ENCODE data around the gene MYOCD. TPM values are rescaled to one million over a fixed set of nuclear protein-coding genes. Genes with fewer than 3 reads are reported as not detected.

The MYOCD gene
- total RNA-seq, 1 experiment from 2014 or later: 1.2 TPM

- POLR2A ChIA-PET: no interaction called here
- peaks cover 2% of the 10 kb centered on the region; the same call in 1 of the 2 replicates for H3K36me3 Mint-ChIP-seq
- CTCF ChIA-PET: no interaction called here
- no peak for ATAC-seq
- H3K27me3 Mint-ChIP-seq (ENCODE audit: low read depth): no peaks in the 10 kb centered on the region; the same call in none of the 2 replicates
- DNase-seq (ENCODE audit: low spot score): no peak
- peaks cover 14% of the 10 kb centered on the region for H3K9me3 Mint-ChIP-seq
- H3K4me3 Mint-ChIP-seq: no peak overlapping the region
- H3K4me1 Mint-ChIP-seq: peaks cover 30% of the 10 kb centered on the region
- H3K27ac Mint-ChIP-seq: no peak overlapping the region
- TF ChIP-seq TEAD4 (CRISPR knock-in tag; IDR thresholded peaks at IDR 0.05) (no peak), SMAD4 (CRISPR knock-in tag; IDR thresholded peaks at IDR 0.05) (no peak), ZNF396 (CRISPR knock-in tag; IDR thresholded peaks at IDR 0.05; ENCODE audit: borderline replicate concordance) (no peak), NR3C1 (CRISPR knock-in tag; conservative IDR thresholded peaks at IDR 0.05; ENCODE audit: low read depth) (no peak), ZNF532 (CRISPR knock-in tag; IDR thresholded peaks at IDR 0.05; ENCODE audit: borderline replicate concordance) (no peak), ZNF512 (CRISPR knock-in tag; IDR thresholded peaks at IDR 0.05; ENCODE audit: borderline replicate concordance) (no peak), SMAD3 (CRISPR knock-in tag; IDR thresholded peaks at IDR 0.05; ENCODE audit: borderline replicate concordance) (no peak), MAX (CRISPR knock-in tag; IDR thresholded peaks at IDR 0.05) (no peak), HMGXB4 (CRISPR knock-in tag; IDR thresholded peaks at IDR 0.05) (no peak), ZNF425 (CRISPR knock-in tag; conservative IDR thresholded peaks at IDR 0.05) (no peak), ZNF232 (CRISPR knock-in tag; IDR thresholded peaks at IDR 0.05) (no peak), OVOL2 (CRISPR knock-in tag; IDR thresholded peaks at IDR 0.05; ENCODE audit: borderline replicate concordance) (no peak), IRF2 (CRISPR knock-in tag; IDR thresholded peaks at IDR 0.05; ENCODE audit: borderline replicate concordance, low read depth) (no peak)
- TF ChIP-seq, protein P1, sequence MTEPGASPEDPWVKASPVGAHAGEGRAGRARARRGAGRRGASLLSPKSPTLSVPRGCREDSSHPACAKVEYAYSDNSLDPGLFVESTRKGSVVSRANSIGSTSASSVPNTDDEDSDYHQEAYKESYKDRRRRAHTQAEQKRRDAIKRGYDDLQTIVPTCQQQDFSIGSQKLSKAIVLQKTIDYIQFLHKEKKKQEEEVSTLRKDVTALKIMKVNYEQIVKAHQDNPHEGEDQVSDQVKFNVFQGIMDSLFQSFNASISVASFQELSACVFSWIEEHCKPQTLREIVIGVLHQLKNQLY (CRISPR knock-in tag; IDR thresholded peaks at IDR 0.05): no peak
- TF ChIP-seq, protein P2, sequence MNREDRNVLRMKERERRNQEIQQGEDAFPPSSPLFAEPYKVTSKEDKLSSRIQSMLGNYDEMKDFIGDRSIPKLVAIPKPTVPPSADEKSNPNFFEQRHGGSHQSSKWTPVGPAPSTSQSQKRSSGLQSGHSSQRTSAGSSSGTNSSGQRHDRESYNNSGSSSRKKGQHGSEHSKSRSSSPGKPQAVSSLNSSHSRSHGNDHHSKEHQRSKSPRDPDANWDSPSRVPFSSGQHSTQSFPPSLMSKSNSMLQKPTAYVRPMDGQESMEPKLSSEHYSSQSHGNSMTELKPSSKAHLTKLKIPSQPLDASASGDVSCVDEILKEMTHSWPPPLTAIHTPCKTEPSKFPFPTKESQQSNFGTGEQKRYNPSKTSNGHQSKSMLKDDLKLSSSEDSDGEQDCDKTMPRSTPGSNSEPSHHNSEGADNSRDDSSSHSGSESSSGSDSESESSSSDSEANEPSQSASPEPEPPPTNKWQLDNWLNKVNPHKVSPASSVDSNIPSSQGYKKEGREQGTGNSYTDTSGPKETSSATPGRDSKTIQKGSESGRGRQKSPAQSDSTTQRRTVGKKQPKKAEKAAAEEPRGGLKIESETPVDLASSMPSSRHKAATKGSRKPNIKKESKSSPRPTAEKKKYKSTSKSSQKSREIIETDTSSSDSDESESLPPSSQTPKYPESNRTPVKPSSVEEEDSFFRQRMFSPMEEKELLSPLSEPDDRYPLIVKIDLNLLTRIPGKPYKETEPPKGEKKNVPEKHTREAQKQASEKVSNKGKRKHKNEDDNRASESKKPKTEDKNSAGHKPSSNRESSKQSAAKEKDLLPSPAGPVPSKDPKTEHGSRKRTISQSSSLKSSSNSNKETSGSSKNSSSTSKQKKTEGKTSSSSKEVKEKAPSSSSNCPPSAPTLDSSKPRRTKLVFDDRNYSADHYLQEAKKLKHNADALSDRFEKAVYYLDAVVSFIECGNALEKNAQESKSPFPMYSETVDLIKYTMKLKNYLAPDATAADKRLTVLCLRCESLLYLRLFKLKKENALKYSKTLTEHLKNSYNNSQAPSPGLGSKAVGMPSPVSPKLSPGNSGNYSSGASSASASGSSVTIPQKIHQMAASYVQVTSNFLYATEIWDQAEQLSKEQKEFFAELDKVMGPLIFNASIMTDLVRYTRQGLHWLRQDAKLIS (CRISPR knock-in tag; IDR thresholded peaks at IDR 0.05; ENCODE audit: borderline replicate concordance): no peak
- TF ChIP-seq, protein P3, sequence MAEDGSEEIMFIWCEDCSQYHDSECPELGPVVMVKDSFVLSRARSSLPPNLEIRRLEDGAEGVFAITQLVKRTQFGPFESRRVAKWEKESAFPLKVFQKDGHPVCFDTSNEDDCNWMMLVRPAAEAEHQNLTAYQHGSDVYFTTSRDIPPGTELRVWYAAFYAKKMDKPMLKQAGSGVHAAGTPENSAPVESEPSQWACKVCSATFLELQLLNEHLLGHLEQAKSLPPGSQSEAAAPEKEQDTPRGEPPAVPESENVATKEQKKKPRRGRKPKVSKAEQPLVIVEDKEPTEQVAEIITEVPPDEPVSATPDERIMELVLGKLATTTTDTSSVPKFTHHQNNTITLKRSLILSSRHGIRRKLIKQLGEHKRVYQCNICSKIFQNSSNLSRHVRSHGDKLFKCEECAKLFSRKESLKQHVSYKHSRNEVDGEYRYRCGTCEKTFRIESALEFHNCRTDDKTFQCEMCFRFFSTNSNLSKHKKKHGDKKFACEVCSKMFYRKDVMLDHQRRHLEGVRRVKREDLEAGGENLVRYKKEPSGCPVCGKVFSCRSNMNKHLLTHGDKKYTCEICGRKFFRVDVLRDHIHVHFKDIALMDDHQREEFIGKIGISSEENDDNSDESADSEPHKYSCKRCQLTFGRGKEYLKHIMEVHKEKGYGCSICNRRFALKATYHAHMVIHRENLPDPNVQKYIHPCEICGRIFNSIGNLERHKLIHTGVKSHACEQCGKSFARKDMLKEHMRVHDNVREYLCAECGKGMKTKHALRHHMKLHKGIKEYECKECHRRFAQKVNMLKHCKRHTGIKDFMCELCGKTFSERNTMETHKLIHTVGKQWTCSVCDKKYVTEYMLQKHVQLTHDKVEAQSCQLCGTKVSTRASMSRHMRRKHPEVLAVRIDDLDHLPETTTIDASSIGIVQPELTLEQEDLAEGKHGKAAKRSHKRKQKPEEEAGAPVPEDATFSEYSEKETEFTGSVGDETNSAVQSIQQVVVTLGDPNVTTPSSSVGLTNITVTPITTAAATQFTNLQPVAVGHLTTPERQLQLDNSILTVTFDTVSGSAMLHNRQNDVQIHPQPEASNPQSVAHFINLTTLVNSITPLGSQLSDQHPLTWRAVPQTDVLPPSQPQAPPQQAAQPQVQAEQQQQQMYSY (CRISPR knock-in tag; IDR thresholded peaks at IDR 0.05): no peak
Measured at GRCh38 chr17:12640364-12640763, 25.3 kb upstream of the MYOCD start.
